H9 (cell line): ENCODE results near the gene SLC17A9. TPM values are rescaled to one million over a fixed set of nuclear protein-coding genes. Genes with fewer than 3 reads are reported as not detected.

ENCODE experiments used
- DNase-seq: peaks from one replicate; pipeline ENCODE4 v3.0.0-alpha.2; 2017
- H2AFZ ChIP-seq: one replicate; pipeline ENCODE4 v1.6.1; 2013; ENCODE audit warnings: mild to moderate bottlenecking, low read length, control low read depth, moderate library complexity
- H2AK5ac ChIP-seq: 2 replicates; pipeline ENCODE4 v1.6.1; 2013; ENCODE audit warnings: low read length, control low read depth, mixed read lengths; ENCODE audit not compliant: insufficient read length
- H2BK120ac ChIP-seq: one replicate; pipeline ENCODE4 v1.6.1; 2013; ENCODE audit warnings: low read depth, mild to moderate bottlenecking, low read length, control low read depth, inconsistent platforms; ENCODE audit not compliant: poor library complexity, severe bottlenecking
- H2BK12ac ChIP-seq: 2 replicates; pipeline ENCODE4 v1.6.1; 2013; ENCODE audit warnings: low read length, control low read depth, mixed read lengths, low read depth; ENCODE audit not compliant: insufficient read length
- H2BK15ac ChIP-seq: 2 replicates; pipeline ENCODE4 v1.6.1; 2013; ENCODE audit warnings: low read depth, low read length, control low read depth
- H2BK20ac ChIP-seq: one replicate; pipeline ENCODE4 v1.6.1; 2013; ENCODE audit warnings: low read depth, mild to moderate bottlenecking, low read length, control low read depth, inconsistent platforms; ENCODE audit not compliant: poor library complexity, severe bottlenecking
- H2BK5ac ChIP-seq: 2 replicates; pipeline ENCODE4 v1.6.1; 2013; ENCODE audit warnings: low read length, control low read depth, mixed read lengths; ENCODE audit not compliant: insufficient read length
- H3K14ac ChIP-seq: 2 replicates; pipeline ENCODE4 v1.6.1; 2013; ENCODE audit warnings: low read length, control low read depth; ENCODE audit not compliant: insufficient read depth
- H3K18ac ChIP-seq: 2 replicates; pipeline ENCODE4 v1.6.1; 2013; ENCODE audit warnings: low read depth, mild to moderate bottlenecking, mixed read lengths, low read length, control low read depth; ENCODE audit not compliant: insufficient read length
- H3K23ac ChIP-seq: 2 replicates; pipeline ENCODE4 v1.6.1; 2013; ENCODE audit warnings: low read length, control low read depth, mixed read lengths, low read depth; ENCODE audit not compliant: insufficient read length
- H3K23me2 ChIP-seq: 2 replicates; pipeline ENCODE4 v1.6.1; 2013; ENCODE audit warnings: low read depth, mild to moderate bottlenecking, mixed read lengths, low read length, control low read depth; ENCODE audit not compliant: insufficient read length, poor library complexity, severe bottlenecking
- H3K27ac ChIP-seq: 2 replicates; pipeline ENCODE4 v1.5.1; 2013; ENCODE audit warnings: low read length, control low read depth, mixed read lengths, low read depth; ENCODE audit not compliant: insufficient read length
- H3K27me3 ChIP-seq: 2 replicates; pipeline ENCODE4 v1.6.1; 2013; ENCODE audit warnings: low read length, control low read depth, inconsistent platforms; ENCODE audit not compliant: insufficient read depth
- H3K4ac ChIP-seq: 2 replicates; pipeline ENCODE4 v1.6.1; 2013; ENCODE audit warnings: low read depth, mild to moderate bottlenecking, control low read depth, inconsistent platforms, low read length, moderate library complexity
- H3K4me1 ChIP-seq: 2 replicates; pipeline ENCODE4 v1.6.1; 2013; ENCODE audit warnings: low read length, control low read depth, inconsistent platforms; ENCODE audit not compliant: insufficient read depth
- H3K4me2 ChIP-seq: 2 replicates; pipeline ENCODE4 v1.6.1; 2013; ENCODE audit warnings: low read length, control low read depth, mixed read lengths; ENCODE audit not compliant: insufficient read length, insufficient read depth
- H3K56ac ChIP-seq: 2 replicates; pipeline ENCODE4 v1.6.1; 2013; ENCODE audit warnings: low read depth, mild to moderate bottlenecking, mixed read lengths, low read length, control low read depth; ENCODE audit not compliant: insufficient read length
- H3K79me1 ChIP-seq: 2 replicates; pipeline ENCODE4 v1.6.1; 2013; ENCODE audit warnings: low read depth, mild to moderate bottlenecking, moderate library complexity, low read length, control low read depth, inconsistent platforms; ENCODE audit not compliant: insufficient read depth, poor library complexity, severe bottlenecking
- H3K79me2 ChIP-seq: 2 replicates; pipeline ENCODE4 v1.6.1; 2013; ENCODE audit warnings: low read length, control low read depth, inconsistent platforms; ENCODE audit not compliant: insufficient read depth
- H3K9ac ChIP-seq: 2 replicates; pipeline ENCODE4 v1.6.1; 2013; ENCODE audit warnings: low read length, control low read depth, mixed read lengths; ENCODE audit not compliant: insufficient read length; ENCODE audit errors: extremely low read depth
- H3K9me3 ChIP-seq: one replicate; pipeline ENCODE4 v1.6.1; 2013; ENCODE audit warnings: low read depth, low read length, inconsistent platforms; ENCODE audit not compliant: control insufficient read depth
- H3T11ph ChIP-seq: one replicate; pipeline ENCODE4 v1.6.1; 2013; ENCODE audit warnings: mild to moderate bottlenecking, low read length, control low read depth, inconsistent platforms
- H4K20me1 ChIP-seq: one replicate; pipeline ENCODE4 v1.6.1; 2013; ENCODE audit not compliant: control insufficient read depth, insufficient read length, insufficient read depth
- H4K5ac ChIP-seq: 2 replicates; pipeline ENCODE4 v1.6.1; 2013; ENCODE audit warnings: low read depth, mild to moderate bottlenecking, mixed read lengths, low read length, control low read depth; ENCODE audit not compliant: insufficient read length
- H4K8ac ChIP-seq: replicated peaks from 2 replicates; pipeline ENCODE4 v1.6.1; 2013; ENCODE audit warnings: low read length, control low read depth, mixed read lengths, low read depth; ENCODE audit not compliant: insufficient read length
- H4K91ac ChIP-seq: 2 replicates; pipeline ENCODE4 v1.6.1; 2013; ENCODE audit warnings: low read depth, mild to moderate bottlenecking, moderate library complexity, mixed read lengths, low read length, control low read depth; ENCODE audit not compliant: insufficient read length
- H3K27ac Mint-ChIP-seq, 3 experiments: 2 replicates in 2 of 3; 3 replicates in 1 of 3; pipeline ENCODE4 v1.8.0; 2020 to 2021; ENCODE audit warnings: mixed read lengths in 3 of 3, mild to moderate bottlenecking in 1 of 3, moderate library complexity in 1 of 3
- H3K27me3 Mint-ChIP-seq: 2 replicates; pipeline ENCODE4 v1.8.0; 2021; ENCODE audit warnings: low read depth, mild to moderate bottlenecking, moderate library complexity, mixed read lengths
- H3K36me3 Mint-ChIP-seq, 3 experiments: 2 replicates in 2 of 3; 3 replicates in 1 of 3; pipeline ENCODE4 v1.8.0; 2020 to 2021; ENCODE audit warnings: low read depth in 3 of 3, mixed read lengths in 3 of 3; ENCODE audit not compliant: insufficient read depth in 1 of 3
- H3K4me1 Mint-ChIP-seq, 2 experiments: 2 replicates each; pipeline ENCODE4 v1.8.0; 2020; ENCODE audit warnings: mixed read lengths in 2 of 2
- H3K4me3 Mint-ChIP-seq, 2 experiments: 2 replicates in 1 of 2; 3 replicates in 1 of 2; pipeline ENCODE4 v1.8.0; 2020 to 2021; ENCODE audit warnings: mild to moderate bottlenecking in 2 of 2, mixed read lengths in 2 of 2, moderate library complexity in 1 of 2
- H3K9me3 Mint-ChIP-seq, 2 experiments: 2 replicates in 1 of 2; 3 replicates in 1 of 2; pipeline ENCODE4 v1.8.0; 2020; ENCODE audit warnings: mild to moderate bottlenecking in 2 of 2, mixed read lengths in 2 of 2, moderate library complexity in 1 of 2
- WGBS: extraction: QIAGEN DNeasy Blood & Tissue Kit; methylation state at CpG from one replicate; pipeline ENCODE4 v1.1.7; 2013; ENCODE audit warnings: missing lambda C conversion rate, low lambda C conversion rate, mixed read lengths; ENCODE audit not compliant: insufficient read length; ENCODE audit errors: extremely low coverage; 5-methylcytosine and 5-hydroxymethylcytosine counted together
- total RNA-seq: library from RNA; stranded (reverse); gene quantifications from 2 replicates; pipeline ENCODE4 v1.2.1, GENCODE V29; 2021
- TF ChIP-seq, protein P1 (sequence below): fragments of 200-600 bp; sonication (generic); conservative IDR thresholded peaks from 3 replicates; pipeline ENCODE4 v1.8.0; 2021; ENCODE audit warnings: antibody characterized with exemption, mild to moderate bottlenecking

The SLC17A9 gene
- total RNA-seq, 1 experiment from 2014 or later, result 20.9 TPM

DNA sequence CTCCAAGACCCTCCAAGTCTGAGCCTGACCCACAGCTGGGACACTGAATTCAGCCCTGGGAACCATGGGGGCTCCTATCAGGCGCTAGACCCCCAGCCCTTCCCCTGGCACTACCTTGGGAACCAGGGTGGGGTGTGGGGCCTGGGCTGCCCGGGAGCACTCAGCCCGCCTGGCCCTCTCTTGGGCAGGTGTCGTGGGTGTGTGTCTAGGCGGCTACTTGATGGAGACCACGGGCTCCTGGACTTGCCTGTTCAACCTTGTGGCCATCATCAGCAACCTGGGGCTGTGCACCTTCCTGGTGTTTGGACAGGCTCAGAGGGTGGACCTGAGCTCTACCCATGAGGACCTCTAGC lies 14.6 kb downstream of the SLC17A9 start:
- H3K23ac ChIP-seq, result no peak overlapping the region
- no peak overlapping the region for H2BK12ac ChIP-seq
- H4K5ac ChIP-seq, result no peak overlapping the region
- no peak overlapping the region for H3K14ac ChIP-seq
- peaks cover 3% of the 10 kb centered on the region in 2 experiments; a peak in 2 of 5 replicates for H3K9me3 Mint-ChIP-seq
- H3K36me3 Mint-ChIP-seq, result peaks cover 0 to 14% (median 3%) of the 10 kb centered on the region in 3 experiments; a peak in 3 of 7 replicates
- DNase-seq, result no peak
- no CpG with 5 or more reads among the region's 6 CpGs for WGBS
- H3K9ac ChIP-seq, result no peak overlapping the region
- H3K4me1 ChIP-seq, result no peaks in the 10 kb centered on the region
- no peak overlapping the region for H3K27ac ChIP-seq
- H4K20me1 ChIP-seq, result no peaks in the 10 kb centered on the region
- H3K4me2 ChIP-seq, result no peak overlapping the region
- H3K56ac ChIP-seq, result no peak overlapping the region
- H3K79me1 ChIP-seq, result no peaks in the 10 kb centered on the region
- no peak overlapping the region for H2BK120ac ChIP-seq
- no peaks in the 10 kb centered on the region; the same call in 1 of the 2 replicates for H3K27me3 ChIP-seq
- no peak overlapping the region for H2AK5ac ChIP-seq
- H3K4me1 Mint-ChIP-seq, result peaks cover 3 to 4% of the 10 kb centered on the region in 2 experiments; a peak in 3 of 4 replicates
- H4K8ac ChIP-seq, result no peak overlapping the region
- H3K27me3 Mint-ChIP-seq, result peaks cover 11% of the 10 kb centered on the region
- no peak overlapping the region for H2BK5ac ChIP-seq
- H3K23me2 ChIP-seq, result no peaks in the 10 kb centered on the region
- no peak overlapping the region for H3K4me3 Mint-ChIP-seq
- H2BK20ac ChIP-seq, result no peak overlapping the region
- TF ChIP-seq, protein P1, sequence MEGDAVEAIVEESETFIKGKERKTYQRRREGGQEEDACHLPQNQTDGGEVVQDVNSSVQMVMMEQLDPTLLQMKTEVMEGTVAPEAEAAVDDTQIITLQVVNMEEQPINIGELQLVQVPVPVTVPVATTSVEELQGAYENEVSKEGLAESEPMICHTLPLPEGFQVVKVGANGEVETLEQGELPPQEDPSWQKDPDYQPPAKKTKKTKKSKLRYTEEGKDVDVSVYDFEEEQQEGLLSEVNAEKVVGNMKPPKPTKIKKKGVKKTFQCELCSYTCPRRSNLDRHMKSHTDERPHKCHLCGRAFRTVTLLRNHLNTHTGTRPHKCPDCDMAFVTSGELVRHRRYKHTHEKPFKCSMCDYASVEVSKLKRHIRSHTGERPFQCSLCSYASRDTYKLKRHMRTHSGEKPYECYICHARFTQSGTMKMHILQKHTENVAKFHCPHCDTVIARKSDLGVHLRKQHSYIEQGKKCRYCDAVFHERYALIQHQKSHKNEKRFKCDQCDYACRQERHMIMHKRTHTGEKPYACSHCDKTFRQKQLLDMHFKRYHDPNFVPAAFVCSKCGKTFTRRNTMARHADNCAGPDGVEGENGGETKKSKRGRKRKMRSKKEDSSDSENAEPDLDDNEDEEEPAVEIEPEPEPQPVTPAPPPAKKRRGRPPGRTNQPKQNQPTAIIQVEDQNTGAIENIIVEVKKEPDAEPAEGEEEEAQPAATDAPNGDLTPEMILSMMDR, result no peak
- no peaks in the 10 kb centered on the region for H3K79me2 ChIP-seq
- no peak overlapping the region for H2AFZ ChIP-seq
- H3K4ac ChIP-seq, result no peak overlapping the region
- no peak overlapping the region for H3T11ph ChIP-seq
- no peaks in the 10 kb centered on the region for H3K9me3 ChIP-seq
- no peak overlapping the region for H3K18ac ChIP-seq
- H4K91ac ChIP-seq, result no peak overlapping the region
- no peak overlapping the region for H3K27ac Mint-ChIP-seq
- no peak overlapping the region for H2BK15ac ChIP-seq
